GM18511 (cell line): ENCODE measurements around the gene DPYSL4.

Source experiments
- ATAC-seq: cut with Tn5 transposase; IDR thresholded peaks from one replicate; pipeline ENCODE4 v1.9.1; 2021; ENCODE audit warnings: mild to moderate bottlenecking, moderate library complexity; ENCODE audit not compliant: unreplicated experiment

The DPYSL4 gene

GRCh38 chr10:132162590-132163277 is 24.0 kb upstream of the DPYSL4 start:
- no peak for ATAC-seq

GRCh38 chr10:132163278-132163765 is 23.4 kb upstream of the DPYSL4 start:
- peak; percentile 60 for ATAC-seq

GRCh38 chr10:132163826-132164515 is 22.8 kb upstream of the DPYSL4 start:
- no peak for ATAC-seq

- no peak for ATAC-seq
Measured at GRCh38 chr10:132164761-132165278, 21.9 kb upstream of the DPYSL4 start.

GRCh38 chr10:132165416-132165980 is 21.2 kb upstream of the DPYSL4 start:
- no peak for ATAC-seq

GRCh38 chr10:132166216-132166950 is 20.4 kb upstream of the DPYSL4 start:
- ATAC-seq = no peak

- no peak for ATAC-seq
Measured at GRCh38 chr10:132167041-132167674, 19.6 kb upstream of the DPYSL4 start.

- ATAC-seq = no peak
Measured at GRCh38 chr10:132167976-132168375, 18.8 kb upstream of the DPYSL4 start.

GRCh38 chr10:132168571-132169030 is 18.1 kb upstream of the DPYSL4 start:
- ATAC-seq = no peak

- no peak for ATAC-seq
Measured at GRCh38 chr10:132169031-132169765, 17.6 kb upstream of the DPYSL4 start.

- ATAC-seq = no peak
Measured at GRCh38 chr10:132169766-132170560, 16.8 kb upstream of the DPYSL4 start.

- ATAC-seq = no peak
Measured at GRCh38 chr10:132170561-132171361, 16.0 kb upstream of the DPYSL4 start.

- ATAC-seq = no peak
Measured at GRCh38 chr10:132172091-132173066, 14.4 kb upstream of the DPYSL4 start.

- ATAC-seq = no peak
Measured at GRCh38 chr10:132173185-132173584, 13.6 kb upstream of the DPYSL4 start.

- ATAC-seq = no peak
Measured at GRCh38 chr10:132174237-132174636, 12.5 kb upstream of the DPYSL4 start.

- ATAC-seq = no peak
Measured at GRCh38 chr10:132175408-132175807, 11.3 kb upstream of the DPYSL4 start.
